DOHH2 (cell line): ENCODE measurements around the gene GALNT3.

Experiments used
- CTCF ChIP-seq: fragments of 200-600 bp; sonication (generic); IDR thresholded peaks from one replicate; pipeline ENCODE4 v1.5.1; 2014; ENCODE audit warnings: antibody characterized with exemption, mild to moderate bottlenecking, low read depth, low read length; ENCODE audit not compliant: poor library complexity, severe bottlenecking
- EZH2phosphoT487 ChIP-seq: fragments of 200-600 bp; sonication (generic); IDR thresholded peaks from 2 replicates; pipeline ENCODE4 v1.6.1; 2017; ENCODE audit warnings: borderline replicate concordance, mild to moderate bottlenecking, antibody characterized with exemption, low read length, moderate library complexity, mixed read lengths

- TF ChIP-seq CTCF, result no peak
- no peak for TF ChIP-seq EZH2phosphoT487
Measured at GRCh38 chr2:165795011-165795410, 964 bp upstream of the GALNT3 start.
